ENCODE measurements around the gene SORD.
"Not testable (repeated sequence)": the region's sequence is repeated elsewhere in the genome, so short reads cannot be mapped to it uniquely, and the experiment has no call there.

- TF ChIP-seq YY1 (IDR thresholded peaks at IDR 0.05; ENCODE audit: insufficient read depth, insufficient read length); ZNF274 (IDR thresholded peaks at IDR 0.05; ENCODE audit: low read depth, low read length); SUZ12 (IDR thresholded peaks at IDR 0.05; ENCODE audit: extremely low read depth, insufficient read depth, insufficient read length): not testable (repeated sequence)
Measured at GRCh38 chr15:44979617-44980339, 43.2 kb upstream of the SORD start.

Measured in NT2/D1 (cell line).